ENCODE results near the gene INTS11. TPM values are rescaled to one million over a fixed set of nuclear protein-coding genes. Genes with fewer than 3 reads are reported as not detected.

INTS11 gene
- 100 to 1,000 TPM; 124 to 125 TPM for total RNA-seq

GRCh38 chr1:1324524-1325287 is at the start of gene INTS11, which contains the start of gene CPTP:
TSS of gene INTS11 (minus strand) at chr1:1324660. CDS start at chr1:1324608, 52 bp downstream.
TSS of gene CPTP (plus strand) at chr1:1324802. CDS start at chr1:1326911, 2,109 bp downstream.
- POLR2A ChIA-PET: interaction anchor here (1.0 kb wide), 1 partner anchor 15 kb away, joined by 3 read pairs; no protein-coding TSS in a partner anchor
- CTCF ChIA-PET: no interaction called here

GRCh38 chr1:1373815-1374588 is 49.5 kb upstream of the INTS11 start:
- ChIA-PET POLR2A (interaction anchor here (0.9 to 2.2 kb wide), 2 partner anchors 27 to 28 kb away, joined by 3 to 8 read pairs; no protein-coding TSS in a partner anchor), CTCF (interaction anchor here (0.8 to 4.0 kb wide), 7 partner anchors 9 to 132 kb away, joined by 3 to 12 read pairs (median 4); partner anchors contain the start of genes MRPL20 and MXRA8)

- ChIA-PET CTCF (interaction anchor here (0.7 to 4.0 kb wide), 11 partner anchors 8 to 371 kb away, joined by 3 to 14 read pairs (median 4); partner anchors contain the start of genes DVL1, MXRA8 and UBE2J2), POLR2A (interaction anchor here (1.1 kb wide), 1 partner anchor 160 kb away, joined by 3 read pairs; no protein-coding TSS in a partner anchor)
Observed at GRCh38 chr1:1373051-1373814, 48.8 kb upstream of the INTS11 start.

GRCh38 chr1:1371746-1372711 is 47.6 kb upstream of the INTS11 start:
- CTCF ChIA-PET: interaction anchor here (0.6 to 4.0 kb wide), 17 partner anchors 9 to 378 kb away, joined by 3 to 14 read pairs (median 3); partner anchors contain the start of genes DVL1, MXRA8 and UBE2J2
- POLR2A ChIA-PET: interaction anchor here (0.7 to 1.1 kb wide), 3 partner anchors 18 to 159 kb away, joined by 3 read pairs; no protein-coding TSS in a partner anchor

GRCh38 chr1:1371364-1371745 is 46.9 kb upstream of the INTS11 start:
- ChIA-PET CTCF (interaction anchor here (0.6 to 4.0 kb wide), 9 partner anchors 8 to 377 kb away, joined by 3 to 14 read pairs (median 4); partner anchors contain the start of genes DVL1 and MXRA8), POLR2A (interaction anchor here (0.8 kb wide), 1 partner anchor 18 kb away, joined by 3 read pairs; no protein-coding TSS in a partner anchor)

GRCh38 chr1:1370771-1371300 is 46.4 kb upstream of the INTS11 start:
- POLR2A ChIA-PET: interaction anchor here (0.6 to 0.8 kb wide), 2 partner anchors 17 to 357 kb away, joined by 3 read pairs; partner anchors contain the start of gene ISG15
- CTCF ChIA-PET: interaction anchor here (1.3 to 3.6 kb wide), 4 partner anchors 16 to 61 kb away, joined by 3 to 14 read pairs (median 5); partner anchors contain the start of gene DVL1

GRCh38 chr1:1370094-1370493 is 45.6 kb upstream of the INTS11 start:
- ChIA-PET POLR2A (interaction anchor here (0.6 to 1.0 kb wide), 2 partner anchors 133 to 357 kb away, joined by 3 to 5 read pairs; partner anchors contain the start of gene ISG15), CTCF (interaction anchor here (1.3 to 3.6 kb wide), 2 partner anchors 15 to 22 kb away, joined by 3 to 14 read pairs; partner anchors contain the start of gene DVL1)

- CTCF ChIA-PET: interaction anchor here (0.7 kb wide), 1 partner anchor 76 kb away, joined by 3 read pairs; no protein-coding TSS in a partner anchor
- POLR2A ChIA-PET: no interaction called here
Observed at GRCh38 chr1:1367315-1367714, 42.9 kb upstream of the INTS11 start.

- ChIA-PET CTCF (no interaction called here), POLR2A (no interaction called here)
Observed at GRCh38 chr1:1366699-1367066, 42.2 kb upstream of the INTS11 start.

GRCh38 chr1:1365875-1366698 is 41.6 kb upstream of the INTS11 start:
- ChIA-PET CTCF (interaction anchor here (0.6 to 1.7 kb wide), 3 partner anchors 8 to 89 kb away, joined by 4 read pairs; partner anchors contain the start of gene AURKAIP1), POLR2A (no interaction called here)

- ChIA-PET POLR2A (no interaction called here), CTCF (interaction anchor here (1.7 kb wide), 1 partner anchor 8 kb away, joined by 4 read pairs; no protein-coding TSS in a partner anchor)
Observed at GRCh38 chr1:1364266-1364665, 39.8 kb upstream of the INTS11 start.

- CTCF ChIA-PET: no interaction called here
Observed at GRCh38 chr1:1361982-1362423, 37.5 kb upstream of the INTS11 start.

GRCh38 chr1:1361233-1361981 is 36.9 kb upstream of the INTS11 start:
- CTCF ChIA-PET: no interaction called here
- POLR2A ChIA-PET: no interaction called here

More at GRCh38 chr1:1361982-1362423, 37.5 kb upstream of the INTS11 start:
- POLR2A ChIA-PET: no interaction called here

GRCh38 chr1:1360506-1361169 is 36.2 kb upstream of the INTS11 start:
- ChIA-PET CTCF (interaction anchor here (0.6 kb wide), 1 partner anchor 167 kb away, joined by 3 read pairs; no protein-coding TSS in a partner anchor), POLR2A (no interaction called here)

Data from activated CD8-positive, alpha-beta memory T cell treated with anti-CD3 and anti-CD28 coated beads for 36 hours (primary cell).